Stomach (tissue), 9 donors: ENCODE measurements around the gene DMPK. TPM values are rescaled to one million over a fixed set of nuclear protein-coding genes. Genes with fewer than 3 reads are reported as not detected.

Source experiments
- DNase-seq, 2 donors: peaks; one replicate each; pipeline versions ENCODE4 v3.0.0 to v3.0.0-alpha.2; 2013 to 2019
- H3K27ac ChIP-seq, 5 donors: fragments of 200-600 bp in 4 of 5; sonication (generic) in 4 of 5; one replicate each; pipeline ENCODE4 v1.5.1; 2013 to 2019; ENCODE audit warnings: mild to moderate bottlenecking in 1 of 5, moderate library complexity in 1 of 5
- H3K27me3 ChIP-seq, 3 donors: fragments of 200-600 bp; sonication (generic); one replicate each; pipeline ENCODE4 v1.5.1; 2017 to 2019; ENCODE audit warnings: mixed run types in 1 of 3
- H3K36me3 ChIP-seq, 4 donors: fragments of 200-600 bp; sonication (generic); 1 replicate in 3 of 4; 2 replicates in 1 of 4; pipeline ENCODE4 v1.5.1; 2016 to 2019
- H3K4me1 ChIP-seq, 4 donors: fragments of 200-600 bp; sonication (generic); one replicate each; pipeline ENCODE4 v1.5.1; 2016 to 2019
- H3K4me3 ChIP-seq, 4 donors: fragments of 200-600 bp; sonication (generic) in 3 of 4; one replicate each; pipeline ENCODE4 v1.5.1; 2016 to 2019; ENCODE audit warnings: mild to moderate bottlenecking in 1 of 4
- H3K9me3 ChIP-seq, 4 donors: fragments of 200-600 bp; sonication (generic); one replicate each; pipeline ENCODE4 v1.5.1; 2016 to 2019
- CTCF ChIP-seq, 7 experiments: fragments of 450-650 bp in 4 of 7; fragments of 200-600 bp in 3 of 7; sonication (generic) in 3 of 7; IDR thresholded peaks; one replicate each; pipeline ENCODE4 v1.5.1; 2016 to 2019; ENCODE audit warnings: antibody characterized with exemption in 7 of 7, control low read depth in 2 of 7, mild to moderate bottlenecking in 1 of 7
- EP300 ChIP-seq: sonication (generic); formaldehyde crosslinking; IDR thresholded peaks from one replicate; pipeline ENCODE4 v1.6.1; 2017; ENCODE audit warnings: antibody characterized with exemption
- POLR2A ChIP-seq, 4 donors: fragments of 450-650 bp; IDR thresholded peaks; one replicate each; pipeline ENCODE4 v1.6.1; 2016; ENCODE audit warnings: antibody characterized with exemption in 4 of 4, control low read depth in 2 of 4, mild to moderate bottlenecking in 1 of 4, moderate library complexity in 1 of 4
- POLR2AphosphoS5 ChIP-seq, 3 donors: sonication (generic); formaldehyde crosslinking; IDR thresholded peaks; one replicate each; pipeline ENCODE4 v1.6.1; 2016; ENCODE audit warnings: antibody characterized with exemption in 3 of 3
- WGBS, 5 donors: extraction: QIAGEN DNeasy Blood & Tissue Kit in 3 of 5; methylation state at CpG; one replicate each; pipeline versions ENCODE4 v1.1.5 to v1.1.7; 2013 to 2018; 5-methylcytosine and 5-hydroxymethylcytosine counted together
- intact Hi-C: fragments of 100-400 bp; cut with DNase I; formaldehyde crosslinking; loops from one replicate; pipeline ENCODE4 v1.15.1; 2023; ENCODE audit warnings: low total_unique reads
- polyA plus RNA-seq, 3 donors: library from polyadenylated mRNA; stranded (reverse); fragments of 200-250 nt; gene quantifications; one replicate each; pipeline ENCODE4 v1.2.3, GENCODE V29; 2013
- total RNA-seq, 5 donors: library from RNA; depleted of rRNA; stranded (reverse); fragments of >200 nt; gene quantifications; one replicate each; pipeline versions ENCODE4 v1.1.0 to v1.2.3, GENCODE V29; 2014 to 2016
- donor health status: healthy with polysubstance abuse.
- donor health status: Bipolar disorder and iron deficiency.
- donor health status: healthy.

The DMPK gene
- total and polyA plus RNA-seq, 8 donors, result 27.2 to 248 (median 71.9) TPM

GRCh38 chr19:45765702-45766295, 16.5 kb downstream of the DMPK start:
- DNase-seq, result no peak
- peak overlapping the region in 4 of 5 donors; percentile 89 to 97 (median 94) for H3K27ac ChIP-seq
- no peak for TF ChIP-seq POLR2AphosphoS5 (IDR thresholded peaks at IDR 0.05)
- TF ChIP-seq CTCF (IDR thresholded peaks at IDR 0.05), result no peak
- TF ChIP-seq POLR2A (IDR thresholded peaks at IDR 0.05), result no peak
- no peak for TF ChIP-seq EP300
- intact Hi-C loops, result no loop called here
- WGBS, 5 donors, result 68 to 78% (median 72%) methylated on average over 16 to 23 of the region's 23 CpGs
- peaks cover 0 to 22% (median 0%) of the 10 kb centered on the region in 3 donors for H3K27me3 ChIP-seq
- H3K9me3 ChIP-seq, result no peaks in the 10 kb centered on the region
- H3K4me1 ChIP-seq, result peaks cover 35 to 64% (median 57%) of the 10 kb centered on the region in 4 donors
- H3K4me3 ChIP-seq, result peak overlapping the region in 2 of 4 donors; percentile 81 to 85
- no peaks in the 10 kb centered on the region for H3K36me3 ChIP-seq

- Histone ChIP-seq H3K27me3 (peaks cover 0 to 20% (median 0%) of the 10 kb centered on the region in 3 donors), H3K4me1 (peaks cover 33 to 58% (median 51%) of the 10 kb centered on the region in 4 donors), H3K4me3 (no peak overlapping the region), H3K9me3 (no peaks in the 10 kb centered on the region), H3K36me3 (no peaks in the 10 kb centered on the region), H3K27ac (peak overlapping the region in 4 of 5 donors; percentile 89 to 97 (median 94))
- intact Hi-C loops, result no loop called here
- DNase-seq, result peak in 1 of 2 donors; percentile 58
- TF ChIP-seq CTCF (IDR thresholded peaks at IDR 0.05) (no peak), EP300 (no peak), POLR2AphosphoS5 (IDR thresholded peaks at IDR 0.05) (no peak), POLR2A (IDR thresholded peaks at IDR 0.05) (no peak)
- WGBS, 5 donors, result 48 to 61% (median 51%) methylated on average over 17 to 21 of the region's 21 CpGs
These were observed 17.2 kb downstream of the DMPK start for GRCh38 chr19:45764945-45765701.

GRCh38 chr19:45764475-45764874, 17.8 kb downstream of the DMPK start:
- 49 to 70% (median 52%) methylated on average over 6 of the region's 6 CpGs for WGBS, 5 donors
- Histone ChIP-seq H3K4me3 (no peak overlapping the region), H3K36me3 (no peaks in the 10 kb centered on the region), H3K9me3 (no peaks in the 10 kb centered on the region), H3K27ac (peak overlapping the region in 4 of 5 donors; percentile 89 to 97 (median 94)), H3K4me1 (peaks cover 33 to 51% (median 48%) of the 10 kb centered on the region in 4 donors), H3K27me3 (peaks cover 0 to 20% (median 0%) of the 10 kb centered on the region in 3 donors)
- DNase-seq, result no peak
- intact Hi-C loops, result no loop called here
- no peak for TF ChIP-seq POLR2AphosphoS5 (IDR thresholded peaks at IDR 0.05)
- no peak for TF ChIP-seq CTCF (IDR thresholded peaks at IDR 0.05)
- no peak for TF ChIP-seq EP300
- no peak for TF ChIP-seq POLR2A (IDR thresholded peaks at IDR 0.05)

- H3K9me3 ChIP-seq, result no peaks in the 10 kb centered on the region
- 37 to 56% (median 45%) methylated on average over 20 to 27 of the region's 27 CpGs for WGBS, 5 donors
- TF ChIP-seq POLR2AphosphoS5 (IDR thresholded peaks at IDR 0.05) (no peak), POLR2A (IDR thresholded peaks at IDR 0.05) (no peak), EP300 (no peak), CTCF (IDR thresholded peaks at IDR 0.05) (no peak)
- DNase-seq, result peak in 1 of 2 donors; percentile 52
- peaks cover 33 to 49% (median 46%) of the 10 kb centered on the region in 4 donors for H3K4me1 ChIP-seq
- peaks cover 0 to 20% (median 0%) of the 10 kb centered on the region in 3 donors for H3K27me3 ChIP-seq
- H3K4me3 ChIP-seq, result no peak overlapping the region
- no peaks in the 10 kb centered on the region for H3K36me3 ChIP-seq
- peak overlapping the region in 2 of 5 donors; percentile 15 to 97 for H3K27ac ChIP-seq
- intact Hi-C loops, result no loop called here
These were observed 18.5 kb downstream of the DMPK start for GRCh38 chr19:45763691-45764294.
